SK-N-MC (cell line): ENCODE data around the gene SLC37A3.
"Not testable (repeated sequence)": the region's sequence is repeated elsewhere in the genome, so short reads cannot be mapped to it uniquely, and the experiment has no call there.

Experiments
- DNase-seq: peaks from one replicate; pipeline ENCODE4 v3.0.0-alpha.2; 2011; ENCODE audit warnings: low read depth, low spot score
- H3K27ac ChIP-seq: fragments of 200-600 bp; sonication (generic); 2 replicates; pipeline ENCODE4 v1.5.1; 2016; ENCODE audit warnings: mixed run types
- H3K36me3 ChIP-seq: fragments of 200-600 bp; sonication (generic); 2 replicates; pipeline ENCODE4 v1.6.1; 2017; ENCODE audit warnings: antibody characterized with exemption, low read length, mixed read lengths; ENCODE audit not compliant: insufficient read depth
- H3K4me3 ChIP-seq: fragments of 200-600 bp; sonication (generic); 2 replicates; pipeline ENCODE4 v1.5.1; 2016
- H3K9ac ChIP-seq: fragments of 200-600 bp; sonication (generic); 2 replicates; pipeline ENCODE4 v1.8.0; 2017; ENCODE audit warnings: mixed run types, mixed read lengths; ENCODE audit not compliant: insufficient read length
- H3K9me3 ChIP-seq: fragments of 200-600 bp; sonication (generic); 2 replicates; pipeline ENCODE4 v1.6.1; 2017; ENCODE audit warnings: low read depth, mild to moderate bottlenecking, antibody characterized with exemption, low read length, moderate library complexity, mixed read lengths
- EZH2 ChIP-seq: fragments of 200-600 bp; sonication (generic); IDR thresholded peaks from one replicate; pipeline ENCODE4 v1.6.1; 2017; ENCODE audit warnings: antibody characterized with exemption
- FOXP2 ChIP-seq: optimal IDR thresholded peaks from 2 replicates; pipeline ENCODE3; 2011; ENCODE audit warnings: mild to moderate bottlenecking, moderate library complexity; ENCODE audit not compliant: insufficient read depth; ENCODE audit errors: extremely low read length, control extremely low read depth
- POLR2AphosphoS5 ChIP-seq: IDR thresholded peaks from 2 replicates; pipeline ENCODE4 v1.6.1; 2012; ENCODE audit warnings: mild to moderate bottlenecking, low read depth, low read length, borderline replicate concordance

The SLC37A3 gene

DNA sequence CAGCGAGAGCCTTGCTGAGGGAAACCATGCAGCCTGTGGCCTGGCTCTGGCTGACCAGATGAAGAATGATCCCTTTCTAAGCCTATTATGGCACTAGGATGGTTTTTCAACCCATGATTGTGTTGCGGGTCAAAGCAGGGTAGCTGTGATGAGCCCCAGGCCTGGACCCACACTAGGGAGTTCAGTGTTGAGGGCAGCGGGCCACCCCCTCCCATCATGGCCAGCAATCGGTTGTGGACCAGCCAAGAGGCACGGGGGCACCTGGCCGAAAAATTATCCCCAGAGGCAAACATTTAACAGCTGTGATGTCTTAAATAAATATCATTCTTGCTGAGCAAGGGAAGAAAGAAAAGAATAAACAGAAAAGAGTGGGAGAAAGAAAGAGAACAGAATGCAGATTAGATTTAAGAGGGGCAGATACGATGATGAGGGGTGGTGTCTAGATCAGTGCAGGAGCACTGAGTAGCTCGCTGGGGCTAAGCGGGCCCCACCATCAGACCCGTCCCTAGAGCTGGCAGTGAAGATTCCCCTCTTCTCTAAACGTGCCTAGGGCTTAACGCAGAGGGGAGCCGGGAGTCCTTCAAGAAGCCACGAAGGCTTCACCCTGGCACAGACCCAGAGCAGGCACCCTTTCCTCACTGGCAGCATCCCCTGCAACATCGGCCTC is 82.7 kb downstream of the SLC37A3 start:
- Histone ChIP-seq H3K9ac (no peak overlapping the region), H3K9me3 (no peaks in the 10 kb centered on the region), H3K36me3 (no peaks in the 10 kb centered on the region), H3K4me3 (no peak overlapping the region), H3K27ac (no peak overlapping the region)
- no peak for DNase-seq
- TF ChIP-seq FOXP2 (no peak), POLR2AphosphoS5 (no peak), EZH2 (no peak)

- H3K36me3 ChIP-seq = no peaks in the 10 kb centered on the region
- TF ChIP-seq POLR2AphosphoS5 (no peak), FOXP2 (no peak), EZH2 (no peak)
- no peak overlapping the region for H3K9ac ChIP-seq
- H3K9me3 ChIP-seq = no peaks in the 10 kb centered on the region
- no peak overlapping the region for H3K4me3 ChIP-seq
- H3K27ac ChIP-seq = no peak overlapping the region
- no peak for DNase-seq
Observed at GRCh38 chr7:140314573-140315480, 83.5 kb downstream of the SLC37A3 start.

DNA sequence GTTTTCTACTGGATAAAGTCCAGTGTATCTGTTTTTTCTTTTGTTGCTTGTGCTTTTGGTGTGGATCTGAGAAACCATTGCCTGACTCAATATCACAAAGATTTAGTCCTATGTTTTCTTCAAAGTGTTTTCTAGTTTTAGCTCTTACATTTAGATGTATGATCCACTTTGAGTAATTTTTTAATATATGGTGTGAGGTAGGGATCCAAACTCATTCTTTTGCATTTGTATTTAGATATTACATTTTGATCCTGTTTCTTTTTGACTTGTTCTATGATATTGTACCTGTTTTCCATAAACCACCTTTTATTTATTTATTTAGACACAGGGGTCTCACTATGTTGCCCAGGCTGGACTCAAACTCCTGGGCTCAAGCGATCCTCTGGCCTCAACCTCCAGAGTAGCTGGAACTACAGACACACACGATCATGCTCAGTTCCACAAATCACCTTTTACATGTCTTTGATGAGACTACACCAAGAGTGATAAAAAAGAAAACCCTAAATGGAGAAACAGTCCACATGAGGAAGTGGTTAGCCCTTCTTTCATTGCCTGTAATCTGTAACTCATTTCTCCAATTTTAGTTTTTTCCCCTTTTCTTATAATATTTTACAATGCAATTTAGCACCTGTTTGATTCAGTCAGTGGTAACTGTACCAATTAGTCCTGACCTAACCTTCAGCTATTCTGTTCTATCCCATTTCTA is 86.0 kb downstream of the SLC37A3 start:
- DNase-seq = no peak
- no peaks in the 10 kb centered on the region for H3K9me3 ChIP-seq
- no peaks in the 10 kb centered on the region for H3K36me3 ChIP-seq
- no peak overlapping the region for H3K9ac ChIP-seq
- H3K4me3 ChIP-seq = no peak overlapping the region
- no peak for TF ChIP-seq FOXP2
- TF ChIP-seq POLR2AphosphoS5 = no peak
- TF ChIP-seq EZH2 = no peak
- no peak overlapping the region for H3K27ac ChIP-seq

GRCh38 chr7:140311128-140311527 is 87.2 kb downstream of the SLC37A3 start:
- not testable (repeated sequence) for H3K9ac ChIP-seq, H3K36me3 ChIP-seq, DNase-seq, H3K27ac ChIP-seq, H3K9me3 ChIP-seq, H3K4me3 ChIP-seq

DNA sequence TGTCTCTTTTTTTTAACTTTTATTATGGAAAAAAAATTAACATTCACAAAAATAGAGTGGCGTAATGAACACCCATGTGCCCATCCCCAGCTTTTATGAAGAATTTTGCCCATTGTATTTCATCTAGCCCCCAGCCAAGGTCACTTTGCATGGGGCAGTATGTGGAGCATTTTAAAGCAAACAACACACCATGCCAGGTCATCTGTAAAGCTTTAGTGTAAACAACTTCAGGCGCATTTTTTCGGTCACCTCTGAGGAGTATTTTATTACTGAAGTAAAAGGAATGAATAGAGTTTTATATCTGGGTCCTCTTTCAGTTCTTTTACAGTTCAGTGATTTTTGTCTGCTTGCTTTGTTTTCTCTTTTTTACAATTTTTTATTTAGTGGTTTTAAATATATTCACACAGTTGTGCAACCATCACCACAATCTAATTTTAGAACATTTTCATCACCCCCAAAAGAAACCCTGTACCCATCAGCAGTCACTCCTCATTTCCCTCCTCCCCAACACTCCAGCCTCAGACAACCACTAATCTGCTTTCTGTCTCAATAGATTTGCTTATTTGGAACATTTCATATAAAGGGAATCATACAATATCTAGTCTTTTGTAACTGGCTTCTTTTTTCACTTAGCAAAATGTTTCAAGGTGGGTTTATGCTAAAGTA is 87.9 kb downstream of the SLC37A3 start:
- H3K9ac ChIP-seq = no peak overlapping the region
- H3K27ac ChIP-seq = no peak overlapping the region
- H3K9me3 ChIP-seq = no peaks in the 10 kb centered on the region
- peak; percentile 1 for DNase-seq
- H3K4me3 ChIP-seq = no peak overlapping the region
- TF ChIP-seq EZH2 = no peak
- no peak for TF ChIP-seq POLR2AphosphoS5
- no peak for TF ChIP-seq FOXP2
- H3K36me3 ChIP-seq = no peaks in the 10 kb centered on the region

DNA sequence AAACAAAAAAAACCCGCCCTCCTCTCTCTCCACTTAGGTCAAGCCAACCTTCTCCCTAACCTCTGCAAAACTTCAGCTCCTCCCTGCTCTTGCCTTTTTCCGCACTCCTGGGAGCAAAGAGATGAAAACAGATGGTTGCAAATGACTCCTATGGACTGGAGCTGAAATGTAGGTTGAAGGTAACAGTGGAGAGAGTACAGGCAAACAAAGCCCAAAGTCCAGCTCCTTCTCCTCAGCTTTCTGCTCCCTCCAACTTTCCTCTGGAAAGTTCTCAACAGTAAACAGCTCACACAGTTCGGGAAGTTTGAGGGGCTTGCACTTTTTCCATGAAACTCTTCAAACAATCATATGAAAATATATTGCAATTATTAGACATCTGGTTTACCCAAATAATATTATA is 90.3 kb downstream of the SLC37A3 start:
- TF ChIP-seq POLR2AphosphoS5 (no peak), EZH2 (no peak), FOXP2 (no peak)
- no peaks in the 10 kb centered on the region for H3K36me3 ChIP-seq
- no peaks in the 10 kb centered on the region for H3K9me3 ChIP-seq

GRCh38 chr7:140304191-140304799 is 94.0 kb downstream of the SLC37A3 start:
- Histone ChIP-seq H3K9me3 (no peaks in the 10 kb centered on the region), H3K27ac (no peak overlapping the region), H3K4me3 (no peak overlapping the region), H3K9ac (no peak overlapping the region), H3K36me3 (no peaks in the 10 kb centered on the region)
- DNase-seq = peak; percentile 6
- no peak for TF ChIP-seq FOXP2
- no peak for TF ChIP-seq EZH2
- no peak for TF ChIP-seq POLR2AphosphoS5

More for the DNA sequence above, 90.3 kb downstream of the SLC37A3 start:
- H3K27ac ChIP-seq = no peak overlapping the region
- no peak overlapping the region for H3K4me3 ChIP-seq
- no peak for DNase-seq
- no peak overlapping the region for H3K9ac ChIP-seq
